Karpas-422 (cell line): ENCODE measurements around the gene PLSCR1. TPM values are rescaled to one million over a fixed set of nuclear protein-coding genes. Genes with fewer than 3 reads are reported as not detected.

ENCODE experiments used
- DNase-seq: peaks from one replicate; pipeline ENCODE4 v3.0.0-alpha.2; 2015
- H2AFZ ChIP-seq: fragments of 200-600 bp; sonication (generic); 2 replicates; pipeline ENCODE4 v1.6.1; 2014; ENCODE audit warnings: antibody characterized with exemption, low read length, mixed read lengths
- H3K27ac ChIP-seq: fragments of 200-600 bp; sonication (generic); 2 replicates; pipeline ENCODE4 v1.5.1; 2014; ENCODE audit warnings: mild to moderate bottlenecking, low read length, moderate library complexity
- H3K27me3 ChIP-seq: fragments of 200-600 bp; sonication (generic); 2 replicates; pipeline ENCODE4 v1.6.1; 2014; ENCODE audit warnings: low read length, mixed read lengths
- H3K36me3 ChIP-seq: fragments of 200-600 bp; sonication (generic); 2 replicates; pipeline ENCODE4 v1.6.1; 2014; ENCODE audit warnings: low read length, mixed read lengths; ENCODE audit not compliant: insufficient read depth
- H3K4me1 ChIP-seq: fragments of 200-600 bp; sonication (generic); 2 replicates; pipeline ENCODE4 v1.6.1; 2014; ENCODE audit warnings: mild to moderate bottlenecking, low read length, mixed read lengths
- H3K4me2 ChIP-seq: fragments of 200-600 bp; sonication (generic); 2 replicates; pipeline ENCODE4 v1.6.1; 2014; ENCODE audit warnings: low read length, low read depth, mild to moderate bottlenecking; ENCODE audit not compliant: poor library complexity, severe bottlenecking
- H3K4me3 ChIP-seq: fragments of 200-600 bp; sonication (generic); 2 replicates; pipeline ENCODE4 v1.5.1; 2014; ENCODE audit warnings: mild to moderate bottlenecking, antibody characterized with exemption, low read length, mixed read lengths
- H3K79me2 ChIP-seq: fragments of 200-600 bp; sonication (generic); 2 replicates; pipeline ENCODE4 v1.6.1; 2014; ENCODE audit warnings: mild to moderate bottlenecking, low read length, mixed read lengths
- H3K9ac ChIP-seq: fragments of 200-600 bp; sonication (generic); 2 replicates; pipeline ENCODE4 v1.6.0; 2014; ENCODE audit warnings: low read length
- H3K9me2 ChIP-seq: fragments of 200-600 bp; sonication (generic), shearing (Covaris generic); replicated peaks from 2 replicates; pipeline ENCODE4 v1.6.0; 2014; ENCODE audit warnings: mild to moderate bottlenecking, low read length, moderate library complexity; ENCODE audit not compliant: insufficient read depth
- H3K9me3 ChIP-seq: fragments of 300-700, 200-600 bp; sonication (generic); 2 replicates; pipeline ENCODE4 v1.6.1; 2014; ENCODE audit warnings: low read length, mixed read lengths
- H4K20me1 ChIP-seq: fragments of 200-600 bp; sonication (generic); 2 replicates; pipeline ENCODE4 v1.6.1; 2014; ENCODE audit warnings: mild to moderate bottlenecking, antibody characterized with exemption, low read length, low read depth; ENCODE audit not compliant: insufficient read depth
- total RNA-seq: library from RNA; depleted of rRNA; stranded (reverse); fragments of >200 nt; shearing (Covaris generic); gene quantifications from 2 replicates; pipeline ENCODE4 v1.2.3, GENCODE V29; 2014; ENCODE audit warnings: low replicate concordance

PLSCR1 gene
- total RNA-seq, 1 experiment from 2014 or later = 26.2 TPM

DNA sequence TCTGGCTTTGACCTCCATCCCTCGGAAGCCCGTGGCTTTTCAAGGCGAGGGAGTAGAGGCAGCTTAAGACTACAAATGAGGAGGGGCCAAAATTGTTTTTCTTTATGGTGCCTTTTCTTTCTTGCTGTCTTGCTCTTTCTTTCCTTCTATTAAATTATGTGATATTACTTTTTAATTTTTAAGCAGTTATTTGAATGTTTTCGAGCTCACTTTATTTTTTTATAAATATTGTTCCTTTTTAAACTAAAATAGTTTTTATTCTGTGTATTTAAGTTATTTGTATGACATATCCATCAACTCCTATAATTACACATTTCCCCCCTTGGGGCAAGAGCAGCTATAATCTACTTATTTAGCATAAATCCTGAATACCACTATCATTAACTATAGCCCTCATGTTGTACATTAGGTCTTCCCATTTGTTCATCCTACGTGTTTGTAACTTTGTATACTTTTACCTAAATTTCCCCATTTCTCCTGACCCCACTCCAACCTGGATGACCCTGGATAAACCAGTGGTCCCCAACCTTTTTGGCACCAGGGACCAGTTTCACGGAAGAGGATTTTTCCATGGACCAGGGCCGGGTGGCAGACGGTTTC is 622 bp upstream of the PLSCR1 start:
- peak overlapping the region; percentile 88 for H2AFZ ChIP-seq
- H3K79me2 ChIP-seq = peaks cover 14% of the 10 kb centered on the region
- H3K4me2 ChIP-seq = peak overlapping the region; percentile 80
- H3K4me1 ChIP-seq = peaks cover 40% of the 10 kb centered on the region
- H3K9me3 ChIP-seq = no peaks in the 10 kb centered on the region
- peak overlapping the region; percentile 85 for H3K9ac ChIP-seq
- H4K20me1 ChIP-seq = no peaks in the 10 kb centered on the region
- peak overlapping the region; percentile 78 for H3K4me3 ChIP-seq
- no peaks in the 10 kb centered on the region for H3K36me3 ChIP-seq
- H3K9me2 ChIP-seq = no peaks in the 10 kb centered on the region
- no peaks in the 10 kb centered on the region for H3K27me3 ChIP-seq
- DNase-seq = no peak
- no peak overlapping the region for H3K27ac ChIP-seq

DNA sequence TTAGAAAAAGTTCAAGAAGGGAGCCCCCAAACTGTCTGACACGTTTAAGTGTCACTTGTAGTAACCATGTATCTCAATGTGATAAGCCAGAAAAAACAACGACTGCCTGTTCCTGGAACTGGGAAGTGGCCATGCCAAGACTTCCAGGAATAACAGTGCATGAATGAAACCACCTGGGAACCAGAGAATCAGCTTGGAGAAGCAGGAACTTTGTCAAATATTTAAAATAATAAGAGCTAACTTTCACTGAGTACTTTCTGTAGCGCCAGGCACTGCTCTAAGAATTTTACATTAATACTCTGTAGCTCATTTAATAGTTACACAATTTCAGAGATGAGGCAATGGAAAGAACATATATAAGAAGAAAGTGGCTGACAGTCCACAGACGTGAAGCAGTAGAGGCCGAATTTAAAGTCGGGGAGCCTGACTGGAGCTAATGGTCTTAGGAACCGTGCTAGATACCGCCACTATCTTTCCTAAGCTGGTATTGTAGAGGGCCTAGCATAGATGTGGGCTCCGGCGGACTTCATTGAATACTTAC is 876 bp downstream of the PLSCR1 start:
- Histone ChIP-seq H2AFZ (peak overlapping the region; percentile 88), H3K4me3 (peak overlapping the region; percentile 78), H3K36me3 (no peaks in the 10 kb centered on the region), H3K9me2 (no peaks in the 10 kb centered on the region), H3K27me3 (no peaks in the 10 kb centered on the region), H3K4me1 (peaks cover 34% of the 10 kb centered on the region), H3K27ac (no peak overlapping the region), H4K20me1 (no peaks in the 10 kb centered on the region), H3K4me2 (peak overlapping the region; percentile 80), H3K79me2 (peaks cover 17% of the 10 kb centered on the region), H3K9me3 (no peaks in the 10 kb centered on the region), H3K9ac (peak overlapping the region; percentile 85)
- peak; percentile 49 for DNase-seq

- H3K27me3 ChIP-seq = no peaks in the 10 kb centered on the region
- H2AFZ ChIP-seq = no peak overlapping the region
- H3K4me3 ChIP-seq = peak overlapping the region; percentile 78
- peaks cover 31% of the 10 kb centered on the region for H3K4me1 ChIP-seq
- H3K9ac ChIP-seq = peak overlapping the region; percentile 85
- H3K4me2 ChIP-seq = peak overlapping the region; percentile 80
- no peaks in the 10 kb centered on the region for H3K9me3 ChIP-seq
- no peaks in the 10 kb centered on the region for H3K9me2 ChIP-seq
- H3K79me2 ChIP-seq = peaks cover 17% of the 10 kb centered on the region
- no peaks in the 10 kb centered on the region for H3K36me3 ChIP-seq
- H4K20me1 ChIP-seq = no peaks in the 10 kb centered on the region
- no peak overlapping the region for H3K27ac ChIP-seq
- no peak for DNase-seq
These were observed 1.4 kb downstream of the PLSCR1 start for GRCh38 chr3:146542978-146543377.

GRCh38 chr3:146542179-146542578 is 2.2 kb downstream of the PLSCR1 start:
- no peaks in the 10 kb centered on the region for H4K20me1 ChIP-seq
- H3K9me2 ChIP-seq = no peaks in the 10 kb centered on the region
- no peaks in the 10 kb centered on the region for H3K27me3 ChIP-seq
- no peak overlapping the region for H3K9ac ChIP-seq
- DNase-seq = no peak
- H3K79me2 ChIP-seq = peaks cover 20% of the 10 kb centered on the region
- H3K4me1 ChIP-seq = peaks cover 31% of the 10 kb centered on the region
- no peaks in the 10 kb centered on the region for H3K9me3 ChIP-seq
- peak overlapping the region; percentile 14; the same call in 1 of the 2 replicates for H3K4me3 ChIP-seq
- H3K27ac ChIP-seq = no peak overlapping the region
- peak overlapping the region; percentile 80 for H3K4me2 ChIP-seq
- no peak overlapping the region for H2AFZ ChIP-seq
- no peaks in the 10 kb centered on the region for H3K36me3 ChIP-seq

DNA sequence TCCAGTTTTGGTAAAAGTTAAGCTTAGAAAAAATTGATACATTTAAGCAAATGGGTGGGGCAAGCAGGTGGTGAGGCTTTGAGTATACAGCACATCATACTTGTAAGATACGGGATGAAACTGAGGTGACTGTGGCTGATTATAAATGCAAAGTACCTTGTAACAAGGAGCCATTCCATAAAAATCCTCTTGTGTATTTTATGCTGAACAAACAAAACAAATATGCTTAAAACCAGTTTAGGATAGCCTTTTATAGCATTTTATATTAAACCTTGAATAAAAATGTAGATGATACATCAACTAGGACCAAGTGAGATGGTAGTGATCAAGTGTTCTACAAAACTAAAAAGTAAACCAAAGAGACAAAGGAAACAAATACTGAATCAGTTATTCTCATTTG is 3.4 kb downstream of the PLSCR1 start:
- Histone ChIP-seq H4K20me1 (no peaks in the 10 kb centered on the region), H3K4me3 (no peak overlapping the region), H3K27ac (no peak overlapping the region), H3K9me2 (no peaks in the 10 kb centered on the region), H2AFZ (no peak overlapping the region), H3K4me2 (no peak overlapping the region), H3K9ac (no peak overlapping the region), H3K9me3 (no peaks in the 10 kb centered on the region), H3K79me2 (peaks cover 26% of the 10 kb centered on the region), H3K27me3 (no peaks in the 10 kb centered on the region), H3K4me1 (peaks cover 31% of the 10 kb centered on the region), H3K36me3 (no peaks in the 10 kb centered on the region)
- no peak for DNase-seq

GRCh38 chr3:146540236-146540635 is 4.2 kb downstream of the PLSCR1 start:
- no peak overlapping the region for H3K4me2 ChIP-seq
- no peak overlapping the region for H3K27ac ChIP-seq
- no peaks in the 10 kb centered on the region for H3K27me3 ChIP-seq
- no peak for DNase-seq
- H2AFZ ChIP-seq = no peak overlapping the region
- no peak overlapping the region for H3K4me3 ChIP-seq
- no peaks in the 10 kb centered on the region for H3K9me2 ChIP-seq
- H4K20me1 ChIP-seq = no peaks in the 10 kb centered on the region
- no peaks in the 10 kb centered on the region for H3K9me3 ChIP-seq
- H3K36me3 ChIP-seq = no peaks in the 10 kb centered on the region
- H3K79me2 ChIP-seq = peaks cover 26% of the 10 kb centered on the region
- H3K4me1 ChIP-seq = peaks cover 31% of the 10 kb centered on the region
- no peak overlapping the region for H3K9ac ChIP-seq

DNA sequence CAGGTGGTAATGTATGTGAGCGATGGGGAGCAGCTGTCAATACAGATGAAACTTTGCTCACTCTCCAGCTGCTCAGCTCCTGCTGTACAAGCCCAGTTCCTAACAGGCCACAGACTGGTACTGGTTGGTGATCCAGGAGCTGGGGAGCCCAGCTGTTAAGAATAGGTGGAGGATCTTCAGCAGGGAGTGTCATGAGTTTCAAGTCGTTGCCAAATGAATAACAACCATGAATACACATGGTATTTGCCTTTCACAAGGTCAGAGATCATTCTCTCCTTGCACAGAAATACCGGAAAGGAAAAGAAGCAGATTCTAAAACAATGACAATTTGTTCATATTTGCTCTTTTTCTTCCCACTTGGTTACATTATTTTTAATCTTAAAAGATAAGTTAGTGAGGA is 5.1 kb downstream of the PLSCR1 start:
- H3K4me2 ChIP-seq = no peak overlapping the region
- no peaks in the 10 kb centered on the region for H3K9me3 ChIP-seq
- no peak overlapping the region for H2AFZ ChIP-seq
- H4K20me1 ChIP-seq = no peaks in the 10 kb centered on the region
- H3K27me3 ChIP-seq = no peaks in the 10 kb centered on the region
- no peak overlapping the region for H3K4me3 ChIP-seq
- no peaks in the 10 kb centered on the region for H3K36me3 ChIP-seq
- H3K9me2 ChIP-seq = no peaks in the 10 kb centered on the region
- peaks cover 29% of the 10 kb centered on the region for H3K79me2 ChIP-seq
- H3K4me1 ChIP-seq = peaks cover 31% of the 10 kb centered on the region
- no peak overlapping the region for H3K9ac ChIP-seq
- no peak for DNase-seq
- no peak overlapping the region for H3K27ac ChIP-seq

DNA sequence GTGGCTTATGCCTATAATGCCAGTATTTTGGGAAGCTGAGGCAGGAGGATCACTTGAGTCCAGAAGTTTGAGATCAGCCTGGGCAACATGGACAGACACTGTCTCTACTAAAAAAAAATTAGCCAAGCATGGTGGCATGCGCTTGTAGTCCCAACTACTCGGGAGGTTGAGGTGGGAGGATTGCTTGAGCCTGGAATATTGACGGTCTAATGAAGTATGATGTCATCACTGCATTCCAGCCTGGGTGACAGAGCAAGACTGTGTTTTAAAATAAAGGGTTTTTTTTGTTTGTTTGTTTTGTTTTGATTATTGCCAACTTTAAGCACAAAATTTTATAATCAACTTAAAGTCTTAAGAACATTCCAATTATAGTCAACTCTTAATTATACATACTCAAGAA is 6.8 kb downstream of the PLSCR1 start:
- H3K9me2 ChIP-seq = no peaks in the 10 kb centered on the region
- no peak overlapping the region for H3K9ac ChIP-seq
- H3K27ac ChIP-seq = no peak overlapping the region
- no peak overlapping the region for H3K4me3 ChIP-seq
- DNase-seq = no peak
- no peaks in the 10 kb centered on the region for H3K36me3 ChIP-seq
- H3K27me3 ChIP-seq = no peaks in the 10 kb centered on the region
- H3K4me1 ChIP-seq = peaks cover 30% of the 10 kb centered on the region
- no peak overlapping the region for H3K4me2 ChIP-seq
- H3K79me2 ChIP-seq = peaks cover 23% of the 10 kb centered on the region
- H3K9me3 ChIP-seq = no peaks in the 10 kb centered on the region
- no peaks in the 10 kb centered on the region for H4K20me1 ChIP-seq
- H2AFZ ChIP-seq = no peak overlapping the region
